Dermis blood vessel endothelial cell (primary cell): Measurements from ENCODE around the gene NDC80. TPM values are rescaled to one million over a fixed set of nuclear protein-coding genes. Genes with fewer than 3 reads are reported as not detected.
"Not testable (repeated sequence)": the region's sequence is repeated elsewhere in the genome, so short reads cannot be mapped to it uniquely, and the experiment has no call there.

ENCODE experiments used
- DNase-seq: peaks from one replicate; pipeline ENCODE4 v3.0.0; 2010
- total RNA-seq: library from RNA; depleted of rRNA; stranded (reverse); fragments of >200 nt; gene quantifications from 2 replicates; pipeline ENCODE4 v1.2.3, GENCODE V29; 2014

The NDC80 gene
- total RNA-seq = 9.0 and 38.6 TPM in 2 replicates

- DNase-seq = peak; percentile 95
These were observed at the start of gene NDC80, which contains the start of gene METTL4 for GRCh38 chr18:2571200-2572170. NDC80 (plus strand) TSS chr18:2571557; CDS start chr18:2572986, 1,429 bp downstream. METTL4 (minus strand) TSS chr18:2571505; CDS start chr18:2567216, 4,289 bp downstream.

DNA sequence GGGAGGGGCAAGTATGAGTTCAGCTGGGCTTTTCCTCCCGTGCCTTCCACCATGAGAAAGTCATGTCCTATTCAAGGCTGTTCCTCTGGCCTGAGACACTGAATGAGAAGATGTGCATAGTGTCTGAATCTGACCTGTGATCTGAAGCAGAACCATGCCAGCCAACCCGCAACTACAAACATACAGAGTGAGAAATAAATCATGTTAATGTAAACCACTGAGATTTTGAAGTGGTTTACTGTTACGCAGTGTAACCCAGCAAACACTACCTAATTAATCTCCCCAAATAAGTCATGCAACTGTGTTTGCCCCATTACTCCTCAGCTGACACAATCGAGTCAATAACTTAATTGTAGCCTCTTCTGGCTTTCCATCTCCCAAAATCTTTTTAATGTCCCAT is 49.2 kb upstream of the NDC80 start:
- DNase-seq = no peak

- DNase-seq = not testable (repeated sequence)
These were observed 46.6 kb upstream of the NDC80 start for GRCh38 chr18:2524794-2525198.

- DNase-seq = no peak
These were observed 45.0 kb upstream of the NDC80 start for GRCh38 chr18:2526329-2526728.

DNA sequence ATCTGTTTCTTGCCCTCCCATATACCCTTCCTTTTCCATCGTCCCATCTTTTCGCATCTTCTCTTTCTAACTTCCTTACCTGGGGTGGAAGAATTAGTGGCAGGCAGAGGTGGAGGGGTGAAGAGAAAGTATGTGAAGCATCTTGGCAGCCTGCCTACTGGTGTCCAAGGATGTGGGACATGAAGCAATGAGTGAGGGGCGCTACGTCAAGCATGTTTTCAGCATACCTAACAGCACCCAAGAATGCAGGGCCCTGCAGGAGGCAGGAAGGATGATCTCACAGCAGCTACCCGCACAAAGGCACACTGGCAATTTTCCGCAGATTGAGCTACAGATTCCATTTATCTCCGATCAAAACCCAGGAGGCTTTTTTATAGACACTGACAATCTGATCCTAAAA is 42.2 kb upstream of the NDC80 start:
- DNase-seq = no peak

DNA sequence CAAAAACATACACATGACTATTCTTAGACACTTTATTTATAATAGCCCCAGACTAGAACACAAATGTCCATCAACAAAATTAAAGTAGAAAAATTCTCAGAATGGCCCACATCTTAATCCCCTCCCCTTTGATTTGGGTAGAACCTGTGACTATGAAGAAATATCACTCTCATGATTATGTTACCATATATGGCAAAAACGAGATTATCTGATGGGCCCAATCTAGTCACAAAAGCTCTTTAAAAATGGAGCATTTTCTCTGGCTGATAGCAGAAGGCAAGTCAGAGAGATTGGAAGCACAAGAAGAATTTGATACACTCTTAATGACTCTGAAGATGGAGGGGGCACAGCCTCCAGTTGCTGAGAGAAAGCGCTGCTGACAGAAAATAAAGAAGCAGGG is 39.6 kb upstream of the NDC80 start:
- no peak for DNase-seq

GRCh38 chr18:2532797-2533196 is 38.6 kb upstream of the NDC80 start:
- DNase-seq = no peak

DNA sequence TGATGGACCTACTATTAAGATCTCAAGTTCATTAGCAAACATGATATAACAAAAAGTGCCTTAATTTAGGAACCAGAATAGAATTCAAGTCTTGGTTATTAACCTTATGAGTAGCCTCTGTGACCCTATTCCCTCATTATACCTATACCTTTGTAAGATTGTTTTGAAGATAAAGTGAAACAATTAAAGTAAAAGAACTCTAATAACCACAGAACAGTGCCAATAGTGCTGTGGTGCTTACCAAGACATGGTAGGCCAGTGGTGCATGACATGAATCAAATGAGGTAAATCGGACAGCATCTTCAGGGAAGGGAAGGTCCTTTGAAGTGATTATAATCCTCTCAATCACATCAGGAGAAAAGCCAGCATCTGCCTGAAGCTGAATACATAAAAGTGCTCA is 36.5 kb upstream of the NDC80 start:
- DNase-seq = no peak

GRCh38 chr18:2535419-2535910 is 35.9 kb upstream of the NDC80 start:
- DNase-seq = no peak

DNA sequence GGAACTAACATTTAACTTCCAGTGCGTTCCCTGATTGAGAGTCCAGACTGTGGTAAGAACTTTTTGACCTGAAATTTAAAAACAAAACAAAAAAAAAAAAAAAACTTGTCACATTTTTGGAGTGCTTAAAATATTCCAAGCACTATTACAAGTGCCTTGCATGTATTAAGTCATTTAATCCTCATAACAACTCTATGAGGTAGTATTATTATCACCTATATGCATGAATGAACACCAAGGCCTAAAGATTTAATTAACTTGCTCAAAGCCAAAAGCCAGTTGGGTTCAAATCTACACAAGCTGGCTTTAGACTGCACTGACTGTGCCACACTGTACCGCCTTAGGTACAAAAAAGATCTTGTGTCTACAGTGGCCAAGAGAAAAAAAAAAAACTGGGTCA is 35.3 kb upstream of the NDC80 start:
- DNase-seq = no peak

GRCh38 chr18:2536493-2536892 is 34.9 kb upstream of the NDC80 start:
- no peak for DNase-seq

- DNase-seq = no peak
These were observed 34.1 kb upstream of the NDC80 start for GRCh38 chr18:2537296-2537695.

DNA sequence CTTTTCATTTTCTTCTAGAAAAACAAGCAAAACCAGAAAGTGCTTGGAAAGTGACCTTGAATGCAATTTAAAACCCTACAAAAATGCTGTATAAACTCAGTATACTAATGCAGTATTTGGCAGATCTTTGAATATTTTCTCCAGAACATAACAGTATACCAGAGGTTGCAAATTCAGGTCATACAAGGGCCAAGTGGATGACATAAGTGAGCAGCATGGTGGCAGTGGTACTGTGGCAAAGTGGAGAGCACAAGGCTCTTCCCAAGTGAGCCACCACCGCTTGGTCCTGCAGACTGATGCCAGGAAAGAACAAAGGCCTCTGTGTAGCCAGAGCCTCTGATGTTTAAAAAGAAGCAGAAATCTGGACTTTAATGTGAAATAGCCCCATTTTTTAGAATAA is 33.1 kb upstream of the NDC80 start:
- DNase-seq = no peak

- DNase-seq = no peak
These were observed 32.5 kb upstream of the NDC80 start for GRCh38 chr18:2538844-2539243.

- no peak for DNase-seq
These were observed 30.8 kb upstream of the NDC80 start for GRCh38 chr18:2540575-2540974.

GRCh38 chr18:2541925-2542563 is 29.3 kb upstream of the NDC80 start:
- peak; percentile 65 for DNase-seq

GRCh38 chr18:2545155-2545554 is 26.2 kb upstream of the NDC80 start:
- DNase-seq = no peak

DNA sequence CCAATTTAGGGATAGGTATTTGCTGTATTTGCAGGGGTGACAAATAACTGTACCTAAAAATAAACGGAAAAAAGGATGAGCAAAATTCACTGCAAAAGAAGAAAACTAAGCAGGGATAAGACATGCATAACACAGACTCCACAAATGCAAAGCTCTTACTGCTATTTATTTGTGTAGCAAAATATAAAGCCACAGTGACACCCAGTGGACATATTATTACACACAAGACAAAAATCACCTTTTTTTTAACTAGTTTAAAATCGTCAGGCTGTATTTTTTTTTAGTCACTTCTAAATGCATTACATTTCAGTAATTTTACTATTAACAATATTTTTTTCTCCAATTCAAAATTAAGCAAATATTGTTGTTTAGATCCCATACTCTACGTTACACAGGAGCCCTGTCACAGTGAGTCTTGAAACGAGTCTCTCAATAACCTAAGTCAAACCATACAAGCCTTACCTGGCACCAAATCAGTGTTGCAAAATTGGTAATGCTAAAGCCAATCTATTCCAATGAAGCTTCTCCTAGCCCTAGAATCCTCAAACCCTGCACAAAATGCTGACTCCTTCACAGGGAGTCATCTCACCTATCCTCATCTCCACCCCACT is 23.8 kb upstream of the NDC80 start:
- DNase-seq = peak; percentile 78

DNA sequence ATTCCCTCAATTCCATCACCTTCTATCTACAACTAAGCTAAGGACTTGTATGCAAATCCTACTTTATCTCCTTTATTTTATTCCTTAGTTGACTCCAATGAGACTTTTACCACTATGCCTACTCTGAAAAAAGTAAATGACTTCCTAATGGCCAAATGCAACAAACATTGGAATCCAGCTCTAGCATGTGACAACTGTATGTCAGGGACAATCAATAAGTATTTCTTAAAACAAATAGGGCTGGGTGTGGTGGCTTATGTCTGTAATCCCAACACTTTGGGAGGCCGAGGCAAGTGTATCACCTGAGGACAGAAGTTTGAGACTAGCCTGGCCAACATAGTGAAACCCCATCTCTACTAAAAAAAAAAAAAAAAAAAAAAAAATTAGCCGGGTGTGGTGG is 21.9 kb upstream of the NDC80 start:
- DNase-seq = no peak

GRCh38 chr18:2551425-2551824 is 19.9 kb upstream of the NDC80 start:
- no peak for DNase-seq

GRCh38 chr18:2554696-2555095 is 16.7 kb upstream of the NDC80 start:
- peak; percentile 53 for DNase-seq

DNA sequence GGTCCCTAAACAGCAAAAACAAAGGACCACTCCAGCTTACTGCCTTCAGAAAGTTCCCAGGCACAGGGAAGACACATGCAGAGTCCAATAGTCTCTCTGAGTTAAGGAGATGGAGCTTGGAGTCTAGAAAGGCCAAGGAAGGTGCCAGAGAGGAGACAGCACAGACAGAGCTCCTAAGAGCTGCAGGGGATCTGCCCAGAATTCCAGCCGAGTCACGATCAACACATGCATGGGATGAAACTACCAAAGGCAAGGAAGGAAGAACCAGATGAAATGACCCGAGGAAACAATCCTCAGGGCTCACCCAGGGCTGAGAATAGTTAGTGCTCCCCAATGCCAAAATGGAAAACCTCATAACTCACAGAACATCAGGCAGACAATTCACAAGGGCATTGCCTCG is 15.5 kb upstream of the NDC80 start:
- DNase-seq = no peak

DNA sequence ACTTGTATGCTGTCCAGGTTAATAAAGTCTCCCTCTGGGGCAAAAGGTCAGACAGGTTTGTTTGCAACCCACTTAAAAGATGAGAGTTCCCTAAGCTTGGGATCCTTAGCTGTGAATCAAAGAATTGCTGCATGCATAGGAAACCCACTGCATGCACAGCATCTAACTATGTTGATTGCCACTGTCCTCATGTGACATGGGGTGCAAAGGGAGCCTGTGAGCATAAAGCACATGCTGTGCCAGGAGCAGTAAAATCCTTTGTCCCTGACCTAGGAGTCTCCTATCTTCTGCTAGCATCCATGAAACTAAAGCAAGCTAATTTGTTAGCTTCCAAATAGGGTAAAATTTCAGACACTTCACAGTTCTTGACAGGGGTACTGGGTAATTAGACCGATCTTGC is 13.8 kb upstream of the NDC80 start:
- DNase-seq = no peak
